GM13977 (cell line): ENCODE data around the gene ITSN2.

Experiments
- DNase-seq: peaks from one replicate; pipeline ENCODE4 v3.0.0; 2012; ENCODE audit warnings: low spot score
- in situ Hi-C: fragments of 300-500 bp; cut with MboI; formaldehyde crosslinking; loops from one replicate; pipeline ENCODE4 v1.12.0; 2022; ENCODE audit warnings: low sequenced_read_pairs, low pct_unique_long_range_greater_than_20kb, mixed read lengths, inconsistent platforms; ENCODE audit not compliant: unreplicated experiment
- TF ChIP-seq, protein P1 (sequence below): IDR thresholded peaks from 2 replicates; pipeline ENCODE4 v1.5.1; 2012; ENCODE audit warnings: mild to moderate bottlenecking, control low read depth; ENCODE audit not compliant: insufficient read depth; ENCODE audit errors: extremely low read depth, missing control alignments

The ITSN2 gene

DNA sequence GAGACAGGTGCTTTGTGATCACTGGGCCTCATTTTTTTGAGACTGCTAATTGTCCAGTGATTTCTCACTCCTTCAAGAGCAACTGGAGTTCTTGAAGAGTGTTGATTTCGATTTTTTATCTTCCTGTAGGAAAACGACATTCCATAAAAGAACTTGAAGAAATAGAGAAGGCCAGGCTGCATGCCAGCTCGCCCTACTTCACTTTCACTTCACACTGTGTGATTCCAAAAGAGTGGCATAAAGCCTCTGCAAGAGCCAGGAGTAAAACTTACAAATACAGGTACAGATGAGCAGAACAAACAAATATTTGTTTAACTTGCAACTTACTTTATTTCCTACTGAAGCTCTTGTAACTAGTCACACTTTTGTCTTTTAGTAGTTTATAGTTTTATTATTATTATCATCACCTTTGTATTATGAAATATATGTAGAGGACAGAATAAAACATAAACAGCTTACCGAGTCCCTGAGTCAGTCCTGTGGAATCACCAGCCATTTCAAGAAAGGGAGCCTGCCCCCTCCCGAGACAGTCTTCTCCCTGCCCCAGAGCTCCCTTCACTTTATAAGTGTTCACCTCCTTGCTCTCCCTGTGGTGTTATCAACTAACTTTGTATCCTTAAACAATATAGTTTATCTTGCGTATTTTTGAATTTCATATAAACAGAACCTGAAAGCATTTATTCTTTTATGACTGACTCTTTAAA is 176.8 kb downstream of the ITSN2 start:
- in situ Hi-C loops, result no loop called here
- DNase-seq, result no peak
- TF ChIP-seq, protein P1, sequence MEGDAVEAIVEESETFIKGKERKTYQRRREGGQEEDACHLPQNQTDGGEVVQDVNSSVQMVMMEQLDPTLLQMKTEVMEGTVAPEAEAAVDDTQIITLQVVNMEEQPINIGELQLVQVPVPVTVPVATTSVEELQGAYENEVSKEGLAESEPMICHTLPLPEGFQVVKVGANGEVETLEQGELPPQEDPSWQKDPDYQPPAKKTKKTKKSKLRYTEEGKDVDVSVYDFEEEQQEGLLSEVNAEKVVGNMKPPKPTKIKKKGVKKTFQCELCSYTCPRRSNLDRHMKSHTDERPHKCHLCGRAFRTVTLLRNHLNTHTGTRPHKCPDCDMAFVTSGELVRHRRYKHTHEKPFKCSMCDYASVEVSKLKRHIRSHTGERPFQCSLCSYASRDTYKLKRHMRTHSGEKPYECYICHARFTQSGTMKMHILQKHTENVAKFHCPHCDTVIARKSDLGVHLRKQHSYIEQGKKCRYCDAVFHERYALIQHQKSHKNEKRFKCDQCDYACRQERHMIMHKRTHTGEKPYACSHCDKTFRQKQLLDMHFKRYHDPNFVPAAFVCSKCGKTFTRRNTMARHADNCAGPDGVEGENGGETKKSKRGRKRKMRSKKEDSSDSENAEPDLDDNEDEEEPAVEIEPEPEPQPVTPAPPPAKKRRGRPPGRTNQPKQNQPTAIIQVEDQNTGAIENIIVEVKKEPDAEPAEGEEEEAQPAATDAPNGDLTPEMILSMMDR, result no peak

DNA sequence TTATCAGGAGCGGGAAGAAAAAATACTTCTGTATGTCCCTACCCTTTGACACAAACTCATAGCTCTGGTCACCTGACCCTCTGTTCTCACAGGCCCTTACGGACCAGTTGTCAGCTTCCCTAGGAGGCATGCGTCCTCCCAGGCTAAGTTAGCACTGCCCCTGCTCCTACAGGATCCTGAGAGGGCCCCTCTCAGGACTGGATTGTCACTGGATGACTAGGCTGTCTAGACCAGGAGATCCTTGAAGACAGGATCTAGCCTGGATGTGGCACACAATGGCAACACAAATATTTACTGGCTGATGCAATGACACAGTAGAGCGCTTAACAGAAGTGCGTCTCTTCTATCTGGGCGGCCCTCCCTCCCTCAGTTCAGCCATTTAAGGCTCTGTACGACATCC is 177.8 kb downstream of the ITSN2 start:
- in situ Hi-C loops, result no loop called here
- TF ChIP-seq, protein P1, result no peak
- no peak for DNase-seq

DNA sequence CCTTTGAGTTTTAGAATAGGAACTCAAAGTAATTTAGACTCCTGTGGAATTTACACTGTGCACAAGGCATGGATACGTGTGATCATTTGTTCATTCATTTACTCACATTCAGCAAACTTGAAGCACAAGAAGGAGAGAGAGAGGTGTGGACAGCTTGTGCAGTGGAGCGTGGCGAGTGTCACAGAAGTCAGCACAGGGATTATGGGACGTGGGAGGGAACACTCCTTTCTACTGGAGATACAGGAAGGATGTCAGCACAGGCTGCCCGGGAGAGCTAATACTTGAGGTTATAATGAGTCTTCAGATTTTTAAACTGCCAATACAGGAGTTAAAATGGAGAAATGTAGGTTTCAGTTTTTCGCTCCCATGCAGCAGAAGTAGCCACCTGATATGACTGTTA is 178.5 kb downstream of the ITSN2 start:
- DNase-seq, result no peak
- TF ChIP-seq, protein P1, result no peak
- in situ Hi-C loops, result no loop called here

DNA sequence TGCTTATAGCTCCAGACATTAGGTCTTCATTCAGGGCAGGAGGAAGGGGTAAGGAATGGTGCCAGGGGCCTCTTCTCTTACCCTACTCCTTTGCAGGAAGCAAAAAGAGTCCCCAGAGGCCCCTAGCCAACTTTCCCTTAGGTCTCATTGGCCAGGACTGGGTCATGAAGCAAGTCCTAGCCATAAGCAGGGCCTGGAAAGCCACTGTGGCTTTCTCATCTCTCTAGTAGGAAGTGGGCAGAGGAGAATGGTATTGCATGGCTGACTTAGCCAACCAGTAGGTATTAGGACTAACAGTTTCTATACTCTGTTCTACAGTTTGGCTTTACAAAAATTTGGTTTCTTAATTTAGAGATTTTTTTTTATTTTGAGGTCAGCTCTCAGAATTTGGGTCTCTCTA is 180.7 kb downstream of the ITSN2 start:
- DNase-seq, result no peak
- TF ChIP-seq, protein P1, result no peak
- in situ Hi-C loops, result no loop called here

DNA sequence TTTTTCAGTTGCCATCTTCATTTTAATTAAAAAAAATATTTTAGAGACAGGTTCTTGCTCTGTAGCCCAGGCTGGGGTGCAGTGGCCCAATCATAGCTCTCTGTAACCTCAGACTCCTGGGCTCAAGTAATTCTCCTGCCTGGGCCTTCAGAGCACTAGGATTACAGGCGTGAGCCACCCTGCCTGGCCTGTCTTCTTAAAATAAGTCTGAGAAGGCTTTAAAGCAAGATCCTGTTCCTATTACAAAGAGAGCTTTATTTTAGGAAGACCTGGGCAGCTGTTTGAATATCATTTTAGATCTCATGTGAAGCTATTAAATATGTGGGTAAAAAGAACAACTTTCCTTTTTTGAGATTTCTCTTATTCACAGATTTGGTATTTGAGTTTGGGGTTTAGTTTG is 184.0 kb downstream of the ITSN2 start:
- in situ Hi-C loops, result no loop called here
- no peak for DNase-seq
- TF ChIP-seq, protein P1, result no peak

DNA sequence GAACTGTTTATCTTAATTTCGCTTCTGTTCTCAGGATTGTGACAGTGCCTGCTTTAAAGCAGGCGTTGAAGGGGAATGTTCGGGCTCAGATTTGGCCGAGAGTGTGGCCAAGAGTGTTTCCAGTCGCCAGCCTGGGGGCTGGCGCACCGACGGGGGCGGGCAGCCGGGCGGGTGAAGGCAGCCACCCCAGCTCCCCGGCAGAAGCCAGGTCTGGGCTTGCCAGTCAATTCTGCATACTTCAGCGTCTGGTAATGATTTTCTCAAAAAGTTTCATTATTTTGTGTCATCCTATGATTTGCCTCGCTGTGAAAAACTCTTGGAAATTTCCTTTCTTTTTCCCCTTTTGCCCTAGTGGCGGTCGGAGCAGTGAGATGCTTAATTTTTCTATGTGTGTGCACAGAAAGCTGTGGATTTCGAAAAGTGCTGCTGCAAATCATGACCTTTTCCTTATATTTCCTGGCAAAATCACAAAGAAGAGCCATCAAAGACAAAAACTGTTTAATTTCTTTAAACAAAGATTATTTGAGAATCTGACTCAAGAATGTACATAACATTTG is 184.6 kb downstream of the ITSN2 start:
- in situ Hi-C loops, result no loop called here
- TF ChIP-seq, protein P1, result no peak
- no peak for DNase-seq
